OCI-LY7 (cell line): Measurements from ENCODE around the gene MCM3. TPM values are rescaled to one million over a fixed set of nuclear protein-coding genes. Genes with fewer than 3 reads are reported as not detected.
A peak's percentile ranks its signal among the peaks of the same experiment; 100 is the strongest.

Experiments
- BruUV-seq: library from RNA; stranded (reverse); fragments of 400-500 nt; replicated peaks from 2 replicates; lab custom pipeline; 2021; lab: Mats Ljungman, UMichigan
- CTCF ChIA-PET: fragments of 300-600 bp; sonication (Branson Sonifier 250); formaldehyde crosslinking; loops from one replicate; lab custom pipeline; 2022; ENCODE audit warnings: antibody characterized with exemption; ENCODE audit not compliant: unreplicated experiment; lab: Charles Lee
- POLR2A ChIA-PET: fragments of 300-600 bp; sonication (Branson Sonifier 250); formaldehyde crosslinking; loops from one replicate; lab custom pipeline; 2022; ENCODE audit warnings: antibody characterized with exemption; lab: Charles Lee
- DNase-seq: peaks from one replicate; pipeline ENCODE4 v3.0.0-alpha.2; 2015; ENCODE audit warnings: low spot score
- H2AFZ ChIP-seq: fragments of 200-600 bp; sonication (generic), shearing (Covaris generic); 2 replicates; pipeline ENCODE4 v1.6.1; 2014; ENCODE audit warnings: mild to moderate bottlenecking, antibody characterized with exemption, low read length, moderate library complexity
- H3K27ac ChIP-seq: fragments of 200-600 bp; sonication (generic); 2 replicates; pipeline ENCODE4 v1.5.1; 2014; ENCODE audit warnings: mixed run types, low read depth, mild to moderate bottlenecking, moderate library complexity, low read length, inconsistent platforms; ENCODE audit not compliant: poor library complexity, severe bottlenecking
- H3K36me3 ChIP-seq: fragments of 200-600 bp; sonication (generic); 2 replicates; pipeline ENCODE4 v1.6.1; 2014; ENCODE audit warnings: mild to moderate bottlenecking, antibody characterized with exemption, low read length, moderate library complexity, mixed read lengths; ENCODE audit not compliant: insufficient read depth
- H3K4me1 ChIP-seq: fragments of 200-600 bp; sonication (generic); 2 replicates; pipeline ENCODE4 v1.5.1; 2014; ENCODE audit warnings: mild to moderate bottlenecking, low read length; ENCODE audit not compliant: insufficient read depth, poor library complexity, severe bottlenecking
- H3K4me2 ChIP-seq: fragments of 200-600 bp; sonication (generic); 2 replicates; pipeline ENCODE4 v1.6.1; 2014; ENCODE audit warnings: mild to moderate bottlenecking, low read length
- H3K4me3 ChIP-seq: fragments of 200-600 bp; sonication (generic); 2 replicates; pipeline ENCODE4 v1.5.1; 2014; ENCODE audit warnings: mild to moderate bottlenecking, low read depth, low read length; ENCODE audit not compliant: poor library complexity, severe bottlenecking
- H3K79me2 ChIP-seq: fragments of 200-600 bp; sonication (generic); 2 replicates; pipeline ENCODE4 v1.6.1; 2016; ENCODE audit warnings: low read depth, mild to moderate bottlenecking, low read length, moderate library complexity, mixed read lengths; ENCODE audit not compliant: insufficient read depth
- H3K9me2 ChIP-seq: fragments of 200-600 bp; sonication (generic); 2 replicates; pipeline ENCODE4 v1.6.1; 2016; ENCODE audit warnings: mild to moderate bottlenecking, low read length, mixed read lengths; ENCODE audit not compliant: insufficient read depth
- H3K9me3 ChIP-seq: fragments of 200-600 bp; sonication (generic); 2 replicates; pipeline ENCODE4 v1.6.1; 2014; ENCODE audit warnings: mild to moderate bottlenecking, mixed run types, low read length, mixed read lengths
- H4K20me1 ChIP-seq: fragments of 200-600 bp; sonication (generic); 2 replicates; pipeline ENCODE4 v1.6.1; 2014; ENCODE audit warnings: mild to moderate bottlenecking, antibody characterized with exemption, low read length, moderate library complexity, mixed read lengths; ENCODE audit not compliant: insufficient read depth
- EZH2phosphoT487 ChIP-seq: fragments of 200-600 bp; sonication (generic); IDR thresholded peaks from 2 replicates; pipeline ENCODE4 v1.6.1; 2018; ENCODE audit warnings: low read depth, borderline replicate concordance, mild to moderate bottlenecking, mixed run types, antibody characterized with exemption, low read length, moderate library complexity, mixed read lengths
- intact Hi-C: fragments of 100-400 bp; cut with micrococcal nuclease; formaldehyde crosslinking; loops from one replicate; pipeline ENCODE4 v1.10.0; 2022; ENCODE audit not compliant: unreplicated experiment
- total RNA-seq, 2 experiments: library from RNA; depleted of rRNA in 1 of 2; stranded (reverse); fragments of >200 nt in 1 of 2; shearing (Covaris generic) in 1 of 2; gene quantifications; 2 replicates each; pipeline ENCODE4 v1.2.3, GENCODE V29; 2014 to 2022
- TF ChIP-seq, protein P1 (sequence below): fragments of 200-600 bp; sonication (generic); conservative IDR thresholded peaks from 2 replicates; pipeline ENCODE4 v1.5.1; 2014; ENCODE audit warnings: mild to moderate bottlenecking, antibody characterized with exemption, low read length, moderate library complexity, mixed read lengths

Gene MCM3
- total RNA-seq, 2 experiments from 2014 or later = 272 to 295 TPM

DNA sequence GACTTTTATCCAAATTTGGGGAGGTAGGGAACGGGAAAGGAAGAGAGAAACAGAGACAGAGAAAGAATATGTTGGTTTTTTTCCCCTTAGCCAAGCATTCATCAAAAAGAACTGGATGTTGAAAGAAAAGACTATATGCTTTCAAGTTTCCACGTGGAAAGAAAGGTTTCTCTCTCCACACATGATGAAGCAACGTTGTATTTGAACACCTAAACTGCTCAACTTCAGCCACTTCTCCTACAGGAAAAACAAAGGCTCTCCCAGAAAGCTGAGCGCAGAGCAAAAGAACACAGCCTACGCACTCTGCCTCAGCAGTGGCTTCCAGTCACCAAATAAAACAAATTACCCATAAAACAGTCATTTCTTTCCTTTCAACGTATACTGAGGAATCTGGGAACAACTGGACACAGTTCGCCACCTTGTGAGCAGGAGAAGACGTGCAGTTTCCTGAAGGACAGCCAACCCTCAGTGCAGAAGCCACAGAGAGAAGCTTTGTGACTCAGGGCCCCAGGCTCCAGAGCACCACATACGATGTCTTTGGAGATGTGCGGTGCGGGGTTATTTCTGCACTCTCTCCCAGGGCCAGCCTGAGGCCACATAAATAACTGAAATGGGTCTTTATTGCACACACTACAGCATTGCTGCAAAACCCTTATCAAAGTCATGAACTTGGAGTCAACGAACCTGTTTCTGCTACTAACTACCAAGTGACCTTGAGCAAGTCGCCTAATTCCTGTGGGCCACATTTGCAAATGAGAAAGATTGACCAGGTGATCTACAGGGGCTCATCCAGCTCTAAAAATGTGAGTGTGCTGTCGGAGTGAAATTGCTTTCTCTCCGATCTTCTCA is 50.3 kb downstream of the MCM3 start:
- POLR2A ChIA-PET = interaction anchor here (1.1 kb wide), 1 partner anchor 78 kb away, joined by 3 read pairs; no protein-coding TSS in a partner anchor
- no peak overlapping the region for H3K27ac ChIP-seq
- intact Hi-C loops = loop anchor here (5.0 kb wide), 1 partner anchor 147 kb away; the partner anchor contains the start of gene PKHD1

DNA sequence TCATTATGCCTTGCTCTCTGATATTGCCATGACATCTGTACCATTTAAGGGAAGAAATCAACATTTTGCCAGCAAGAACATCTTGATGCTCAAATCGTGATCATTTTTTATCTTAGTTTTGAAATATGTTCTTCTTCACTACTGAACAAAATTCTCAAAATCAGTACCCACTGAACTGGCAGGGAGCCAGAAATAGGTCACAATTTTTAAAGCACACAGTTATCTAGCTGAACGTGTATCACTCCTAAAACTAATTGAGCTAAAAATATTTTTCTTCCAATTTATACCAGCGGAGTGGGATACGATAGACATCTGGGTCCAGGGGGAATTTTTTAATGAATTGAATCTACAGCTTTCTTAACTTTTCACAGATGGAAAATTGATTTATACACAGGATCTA is 51.5 kb downstream of the MCM3 start:
- Histone ChIP-seq H3K27ac (no peak overlapping the region), H3K9me2 (no peaks in the 10 kb centered on the region), H2AFZ (no peak overlapping the region), H3K9me3 (no peaks in the 10 kb centered on the region), H4K20me1 (no peaks in the 10 kb centered on the region), H3K4me1 (no peaks in the 10 kb centered on the region), H3K4me3 (no peak overlapping the region), H3K79me2 (no peaks in the 10 kb centered on the region), H3K4me2 (no peak overlapping the region), H3K36me3 (no peaks in the 10 kb centered on the region)
- intact Hi-C loops = loop anchor here (5.0 kb wide), 1 partner anchor 146 kb away; the partner anchor contains the start of gene PKHD1
- DNase-seq = no peak
- TF ChIP-seq, protein P1, sequence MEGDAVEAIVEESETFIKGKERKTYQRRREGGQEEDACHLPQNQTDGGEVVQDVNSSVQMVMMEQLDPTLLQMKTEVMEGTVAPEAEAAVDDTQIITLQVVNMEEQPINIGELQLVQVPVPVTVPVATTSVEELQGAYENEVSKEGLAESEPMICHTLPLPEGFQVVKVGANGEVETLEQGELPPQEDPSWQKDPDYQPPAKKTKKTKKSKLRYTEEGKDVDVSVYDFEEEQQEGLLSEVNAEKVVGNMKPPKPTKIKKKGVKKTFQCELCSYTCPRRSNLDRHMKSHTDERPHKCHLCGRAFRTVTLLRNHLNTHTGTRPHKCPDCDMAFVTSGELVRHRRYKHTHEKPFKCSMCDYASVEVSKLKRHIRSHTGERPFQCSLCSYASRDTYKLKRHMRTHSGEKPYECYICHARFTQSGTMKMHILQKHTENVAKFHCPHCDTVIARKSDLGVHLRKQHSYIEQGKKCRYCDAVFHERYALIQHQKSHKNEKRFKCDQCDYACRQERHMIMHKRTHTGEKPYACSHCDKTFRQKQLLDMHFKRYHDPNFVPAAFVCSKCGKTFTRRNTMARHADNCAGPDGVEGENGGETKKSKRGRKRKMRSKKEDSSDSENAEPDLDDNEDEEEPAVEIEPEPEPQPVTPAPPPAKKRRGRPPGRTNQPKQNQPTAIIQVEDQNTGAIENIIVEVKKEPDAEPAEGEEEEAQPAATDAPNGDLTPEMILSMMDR = no peak
- ChIA-PET CTCF (interaction anchor here (0.7 kb wide), 1 partner anchor 70 kb away, joined by 3 read pairs; no protein-coding TSS in a partner anchor), POLR2A (interaction anchor here (0.6 to 1.1 kb wide), 2 partner anchors 77 to 165 kb away, joined by 3 to 5 read pairs; no protein-coding TSS in a partner anchor)
- BruUV-seq = no TSS peak

More for the DNA sequence above, 50.3 kb downstream of the MCM3 start:
- CTCF ChIA-PET = interaction anchor here (0.6 to 0.7 kb wide), 2 partner anchors 71 to 78 kb away, joined by 3 read pairs; no protein-coding TSS in a partner anchor
- TF ChIP-seq EZH2phosphoT487 = no peak
- TF ChIP-seq, protein P1 = peak; percentile 73
- Histone ChIP-seq H3K4me1 (no peaks in the 10 kb centered on the region), H4K20me1 (no peaks in the 10 kb centered on the region), H2AFZ (no peak overlapping the region), H3K36me3 (no peaks in the 10 kb centered on the region), H3K4me3 (no peak overlapping the region), H3K9me2 (no peaks in the 10 kb centered on the region), H3K79me2 (no peaks in the 10 kb centered on the region), H3K9me3 (no peaks in the 10 kb centered on the region), H3K4me2 (no peak overlapping the region)
- peak; percentile 28 for DNase-seq
- BruUV-seq = no TSS peak
